ENCODE results near the gene CSTPP1. TPM values are rescaled to one million over a fixed set of nuclear protein-coding genes. Genes with fewer than 3 reads are reported as not detected.

CSTPP1 gene
- total and polyA plus RNA-seq, 5 donors from 2014 or later, result 15.1 to 18.3 (median 15.5) TPM

GRCh38 chr11:47131136-47131535 lies 194.6 kb downstream of the CSTPP1 start:
- Histone ChIP-seq H3K4me1 (ENCODE audit: control insufficient read depth, insufficient read depth, low read length, poor library complexity, severe bottlenecking) (no peaks in the 10 kb centered on the region), H3K9me3 (ENCODE audit: control insufficient read depth in 2 of 2, low read length in 2 of 2) (no peaks in the 10 kb centered on the region), H3K27ac (ENCODE audit: insufficient read depth, low read length, poor library complexity, severe bottlenecking) (no peak overlapping the region), H3K27me3 (ENCODE audit: control insufficient read depth, insufficient read depth, low read length) (no peaks in the 10 kb centered on the region), H3K4me3 (ENCODE audit: low read depth, low read length) (no peak overlapping the region), H3K36me3 (ENCODE audit: control insufficient read depth, insufficient read depth, low read length) (no peaks in the 10 kb centered on the region)
- ATAC-seq (ENCODE audit: low read depth in 2 of 2), result no peak
- DNase-seq, result no peak
- H3K4me3 Mint-ChIP-seq, result no peak overlapping the region
- H3K27me3 Mint-ChIP-seq, result no peaks in the 10 kb centered on the region
- H3K36me3 Mint-ChIP-seq, result peaks cover 4% of the 10 kb centered on the region
- no peaks in the 10 kb centered on the region for H3K4me1 Mint-ChIP-seq
- no peaks in the 10 kb centered on the region for H3K9me3 Mint-ChIP-seq
- no peak overlapping the region for H3K27ac Mint-ChIP-seq

GRCh38 chr11:47132490-47132889 lies 195.9 kb downstream of the CSTPP1 start:
- H3K27me3 ChIP-seq (ENCODE audit: control insufficient read depth, insufficient read depth, low read length), result no peaks in the 10 kb centered on the region
- no peaks in the 10 kb centered on the region for H3K9me3 Mint-ChIP-seq
- H3K36me3 ChIP-seq (ENCODE audit: control insufficient read depth, insufficient read depth, low read length), result no peaks in the 10 kb centered on the region
- peaks cover 7% of the 10 kb centered on the region for H3K36me3 Mint-ChIP-seq
- H3K9me3 ChIP-seq (ENCODE audit: control insufficient read depth in 2 of 2, low read length in 2 of 2), result no peaks in the 10 kb centered on the region
- no peak overlapping the region for H3K4me3 Mint-ChIP-seq
- no peak overlapping the region for H3K4me3 ChIP-seq (ENCODE audit: low read depth, low read length)
- no peak overlapping the region for H3K27ac ChIP-seq (ENCODE audit: insufficient read depth, low read length, poor library complexity, severe bottlenecking)
- no peaks in the 10 kb centered on the region for H3K27me3 Mint-ChIP-seq
- ATAC-seq (ENCODE audit: low read depth in 2 of 2) (no peak), DNase-seq (no peak)
- H3K4me1 Mint-ChIP-seq, result no peaks in the 10 kb centered on the region
- no peaks in the 10 kb centered on the region for H3K4me1 ChIP-seq (ENCODE audit: control insufficient read depth, insufficient read depth, low read length, poor library complexity, severe bottlenecking)
- no peak overlapping the region for H3K27ac Mint-ChIP-seq

GRCh38 chr11:47132981-47133380 lies 196.4 kb downstream of the CSTPP1 start:
- H3K4me3 ChIP-seq (ENCODE audit: low read depth, low read length), result no peak overlapping the region
- no peak overlapping the region for H3K27ac Mint-ChIP-seq
- no peak for DNase-seq
- ATAC-seq (ENCODE audit: low read depth in 2 of 2), result no peak
- H3K36me3 ChIP-seq (ENCODE audit: control insufficient read depth, insufficient read depth, low read length), result no peaks in the 10 kb centered on the region
- no peak overlapping the region for H3K4me3 Mint-ChIP-seq
- peaks cover 12% of the 10 kb centered on the region for H3K36me3 Mint-ChIP-seq
- H3K9me3 ChIP-seq (ENCODE audit: control insufficient read depth in 2 of 2, low read length in 2 of 2), result no peaks in the 10 kb centered on the region
- no peak overlapping the region for H3K27ac ChIP-seq (ENCODE audit: insufficient read depth, low read length, poor library complexity, severe bottlenecking)
- H3K4me1 Mint-ChIP-seq, result no peaks in the 10 kb centered on the region
- no peaks in the 10 kb centered on the region for H3K4me1 ChIP-seq (ENCODE audit: control insufficient read depth, insufficient read depth, low read length, poor library complexity, severe bottlenecking)
- H3K9me3 Mint-ChIP-seq, result no peaks in the 10 kb centered on the region
- H3K27me3 ChIP-seq (ENCODE audit: control insufficient read depth, insufficient read depth, low read length), result no peaks in the 10 kb centered on the region
- no peaks in the 10 kb centered on the region for H3K27me3 Mint-ChIP-seq

- Histone ChIP-seq H3K9me3 (ENCODE audit: control insufficient read depth in 2 of 2, low read length in 2 of 2) (no peaks in the 10 kb centered on the region), H3K4me3 (ENCODE audit: low read depth, low read length) (no peak overlapping the region), H3K4me1 (ENCODE audit: control insufficient read depth, insufficient read depth, low read length, poor library complexity, severe bottlenecking) (no peaks in the 10 kb centered on the region), H3K27me3 (ENCODE audit: control insufficient read depth, insufficient read depth, low read length) (no peaks in the 10 kb centered on the region), H3K36me3 (ENCODE audit: control insufficient read depth, insufficient read depth, low read length) (no peaks in the 10 kb centered on the region), H3K27ac (ENCODE audit: insufficient read depth, low read length, poor library complexity, severe bottlenecking) (no peak overlapping the region)
- no peaks in the 10 kb centered on the region for H3K4me1 Mint-ChIP-seq
- H3K27me3 Mint-ChIP-seq, result no peaks in the 10 kb centered on the region
- H3K36me3 Mint-ChIP-seq, result peaks cover 10% of the 10 kb centered on the region
- no peak overlapping the region for H3K27ac Mint-ChIP-seq
- H3K4me3 Mint-ChIP-seq, result no peak overlapping the region
- DNase-seq, result no peak
- no peaks in the 10 kb centered on the region for H3K9me3 Mint-ChIP-seq
- no peak for ATAC-seq (ENCODE audit: low read depth in 2 of 2)
Measured at GRCh38 chr11:47136327-47136726, 199.8 kb downstream of the CSTPP1 start.

- Histone ChIP-seq H3K27ac (ENCODE audit: insufficient read depth, low read length, poor library complexity, severe bottlenecking) (no peak overlapping the region), H3K36me3 (ENCODE audit: control insufficient read depth, insufficient read depth, low read length) (no peaks in the 10 kb centered on the region), H3K4me1 (ENCODE audit: control insufficient read depth, insufficient read depth, low read length, poor library complexity, severe bottlenecking) (no peaks in the 10 kb centered on the region), H3K4me3 (ENCODE audit: low read depth, low read length) (no peak overlapping the region), H3K9me3 (ENCODE audit: control insufficient read depth in 2 of 2, low read length in 2 of 2) (no peaks in the 10 kb centered on the region), H3K27me3 (ENCODE audit: control insufficient read depth, insufficient read depth, low read length) (no peaks in the 10 kb centered on the region)
- Mint-ChIP-seq H3K4me1 (no peaks in the 10 kb centered on the region), H3K27ac (no peak overlapping the region), H3K9me3 (no peaks in the 10 kb centered on the region), H3K36me3 (peaks cover 10% of the 10 kb centered on the region), H3K4me3 (no peak overlapping the region), H3K27me3 (no peaks in the 10 kb centered on the region)
- no peak for ATAC-seq (ENCODE audit: low read depth in 2 of 2)
- no peak for DNase-seq
Measured at GRCh38 chr11:47136921-47137320, 200.4 kb downstream of the CSTPP1 start.

- H3K4me3 Mint-ChIP-seq, result no peak overlapping the region
- H3K27ac ChIP-seq (ENCODE audit: insufficient read depth, low read length, poor library complexity, severe bottlenecking), result no peak overlapping the region
- H3K36me3 ChIP-seq (ENCODE audit: control insufficient read depth, insufficient read depth, low read length), result no peaks in the 10 kb centered on the region
- no peaks in the 10 kb centered on the region for H3K4me1 ChIP-seq (ENCODE audit: control insufficient read depth, insufficient read depth, low read length, poor library complexity, severe bottlenecking)
- no peaks in the 10 kb centered on the region for H3K27me3 Mint-ChIP-seq
- no peaks in the 10 kb centered on the region for H3K9me3 ChIP-seq (ENCODE audit: control insufficient read depth in 2 of 2, low read length in 2 of 2)
- DNase-seq (no peak), ATAC-seq (ENCODE audit: low read depth in 2 of 2) (no peak)
- H3K4me1 Mint-ChIP-seq, result no peaks in the 10 kb centered on the region
- H3K27me3 ChIP-seq (ENCODE audit: control insufficient read depth, insufficient read depth, low read length), result no peaks in the 10 kb centered on the region
- no peak overlapping the region for H3K27ac Mint-ChIP-seq
- no peaks in the 10 kb centered on the region for H3K9me3 Mint-ChIP-seq
- no peak overlapping the region for H3K4me3 ChIP-seq (ENCODE audit: low read depth, low read length)
- peaks cover 10% of the 10 kb centered on the region for H3K36me3 Mint-ChIP-seq
Measured at GRCh38 chr11:47137476-47137875, 200.9 kb downstream of the CSTPP1 start.

- Histone ChIP-seq H3K4me3 (ENCODE audit: low read depth, low read length) (no peak overlapping the region), H3K27me3 (ENCODE audit: control insufficient read depth, insufficient read depth, low read length) (no peaks in the 10 kb centered on the region), H3K9me3 (ENCODE audit: control insufficient read depth in 2 of 2, low read length in 2 of 2) (no peaks in the 10 kb centered on the region), H3K4me1 (ENCODE audit: control insufficient read depth, insufficient read depth, low read length, poor library complexity, severe bottlenecking) (no peaks in the 10 kb centered on the region), H3K27ac (ENCODE audit: insufficient read depth, low read length, poor library complexity, severe bottlenecking) (no peak overlapping the region), H3K36me3 (ENCODE audit: control insufficient read depth, insufficient read depth, low read length) (no peaks in the 10 kb centered on the region)
- ATAC-seq (ENCODE audit: low read depth in 2 of 2) (no peak), DNase-seq (no peak)
- H3K4me3 Mint-ChIP-seq, result no peak overlapping the region
- peaks cover 17% of the 10 kb centered on the region for H3K36me3 Mint-ChIP-seq
- H3K27me3 Mint-ChIP-seq, result no peaks in the 10 kb centered on the region
- no peaks in the 10 kb centered on the region for H3K9me3 Mint-ChIP-seq
- no peak overlapping the region for H3K27ac Mint-ChIP-seq
- no peaks in the 10 kb centered on the region for H3K4me1 Mint-ChIP-seq
Measured at GRCh38 chr11:47139878-47140277, 203.3 kb downstream of the CSTPP1 start.

GRCh38 chr11:47143322-47143721 lies 206.8 kb downstream of the CSTPP1 start:
- no peak for DNase-seq
- Histone ChIP-seq H3K36me3 (ENCODE audit: control insufficient read depth, insufficient read depth, low read length) (no peaks in the 10 kb centered on the region), H3K9me3 (ENCODE audit: control insufficient read depth in 2 of 2, low read length in 2 of 2) (no peaks in the 10 kb centered on the region), H3K4me3 (ENCODE audit: low read depth, low read length) (no peak overlapping the region), H3K4me1 (ENCODE audit: control insufficient read depth, insufficient read depth, low read length, poor library complexity, severe bottlenecking) (no peaks in the 10 kb centered on the region), H3K27ac (ENCODE audit: insufficient read depth, low read length, poor library complexity, severe bottlenecking) (no peak overlapping the region), H3K27me3 (ENCODE audit: control insufficient read depth, insufficient read depth, low read length) (no peaks in the 10 kb centered on the region)
- Mint-ChIP-seq H3K27ac (no peak overlapping the region), H3K9me3 (no peaks in the 10 kb centered on the region), H3K36me3 (peaks cover 6% of the 10 kb centered on the region), H3K4me3 (no peak overlapping the region), H3K4me1 (no peaks in the 10 kb centered on the region), H3K27me3 (no peaks in the 10 kb centered on the region)
- no peak for ATAC-seq (ENCODE audit: low read depth in 2 of 2)
